Lower leg skin (tissue), 4 donors: ENCODE results near the gene HIP1. TPM values are rescaled to one million over a fixed set of nuclear protein-coding genes. Genes with fewer than 3 reads are reported as not detected.
"Not testable (repeated sequence)": the region's sequence is repeated elsewhere in the genome, so short reads cannot be mapped to it uniquely, and the experiment has no call there.

Source experiments
- DNase-seq, 2 donors: peaks; one replicate each; pipeline ENCODE4 v3.0.0-alpha.2; 2019; ENCODE audit warnings: low spot score in 2 of 2
- H3K4me3 ChIP-seq: fragments of 200-600 bp; sonication (generic); 2 replicates; pipeline ENCODE4 v1.5.1; 2017; ENCODE audit warnings: mild to moderate bottlenecking, low read depth; ENCODE audit not compliant: poor library complexity, severe bottlenecking
- POLR2A ChIP-seq, 2 donors: fragments of 450-650 bp; IDR thresholded peaks; one replicate each; pipeline ENCODE4 v1.6.1; 2016 to 2017; ENCODE audit warnings: antibody characterized with exemption in 2 of 2, mild to moderate bottlenecking in 1 of 2, moderate library complexity in 1 of 2
- WGBS, 2 donors: methylation state at CpG; one replicate each; pipeline ENCODE4 v1.1.5; 2018; 5-methylcytosine and 5-hydroxymethylcytosine counted together
- intact Hi-C: fragments of 100-400 bp; cut with DNase I; formaldehyde crosslinking; loops from one replicate; pipeline ENCODE4 v1.15.0; 2023; ENCODE audit warnings: low total_unique reads
- total RNA-seq, 4 donors: library from RNA; depleted of rRNA; stranded (reverse); fragments of >200 nt; gene quantifications; one replicate each; pipeline ENCODE4 v1.1.0, GENCODE V29; 2016
- TF ChIP-seq, protein P1 (sequence below), 3 donors: fragments of 450-650 bp; IDR thresholded peaks; one replicate each; pipeline ENCODE4 v1.5.1; 2016; ENCODE audit warnings: antibody characterized with exemption in 3 of 3, mild to moderate bottlenecking in 3 of 3, moderate library complexity in 2 of 3

The HIP1 gene
- total RNA-seq, 4 donors from 2014 or later, result 20.1 to 30.3 (median 23.0) TPM

DNA sequence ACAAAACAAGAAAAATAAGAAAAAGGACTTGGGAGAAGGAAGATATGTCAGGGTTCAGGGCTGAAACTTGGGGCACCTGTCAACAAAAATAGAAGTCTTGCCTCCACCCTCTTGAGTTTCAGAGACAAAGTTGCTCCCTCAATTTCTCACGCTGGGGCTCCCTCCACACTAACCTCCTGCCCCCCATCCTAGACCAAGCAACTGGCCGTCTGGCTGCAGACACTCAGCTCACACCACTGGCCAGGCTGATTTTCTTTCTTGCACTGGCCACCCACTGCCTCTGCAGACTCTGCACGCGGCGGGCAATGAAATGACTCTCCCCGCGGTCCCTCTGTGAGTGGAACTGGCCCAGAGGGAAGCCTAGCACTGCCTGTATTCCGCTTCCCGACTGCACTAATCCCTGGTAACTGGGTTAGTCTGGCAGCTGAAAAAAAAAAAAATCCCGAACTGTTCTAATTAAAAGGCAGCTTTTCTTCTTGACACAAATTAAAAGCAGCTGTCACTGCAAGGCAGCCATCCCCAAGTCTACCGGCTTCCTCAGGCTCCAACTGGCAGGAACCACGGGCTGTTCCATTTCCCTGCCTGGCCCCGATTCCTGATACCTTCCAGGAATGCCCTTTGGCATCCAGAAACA, 163.1 kb downstream of the HIP1 start:
- DNase-seq, result no peak
- TF ChIP-seq POLR2A (IDR thresholded peaks at IDR 0.05), result no peak
- TF ChIP-seq, protein P1, sequence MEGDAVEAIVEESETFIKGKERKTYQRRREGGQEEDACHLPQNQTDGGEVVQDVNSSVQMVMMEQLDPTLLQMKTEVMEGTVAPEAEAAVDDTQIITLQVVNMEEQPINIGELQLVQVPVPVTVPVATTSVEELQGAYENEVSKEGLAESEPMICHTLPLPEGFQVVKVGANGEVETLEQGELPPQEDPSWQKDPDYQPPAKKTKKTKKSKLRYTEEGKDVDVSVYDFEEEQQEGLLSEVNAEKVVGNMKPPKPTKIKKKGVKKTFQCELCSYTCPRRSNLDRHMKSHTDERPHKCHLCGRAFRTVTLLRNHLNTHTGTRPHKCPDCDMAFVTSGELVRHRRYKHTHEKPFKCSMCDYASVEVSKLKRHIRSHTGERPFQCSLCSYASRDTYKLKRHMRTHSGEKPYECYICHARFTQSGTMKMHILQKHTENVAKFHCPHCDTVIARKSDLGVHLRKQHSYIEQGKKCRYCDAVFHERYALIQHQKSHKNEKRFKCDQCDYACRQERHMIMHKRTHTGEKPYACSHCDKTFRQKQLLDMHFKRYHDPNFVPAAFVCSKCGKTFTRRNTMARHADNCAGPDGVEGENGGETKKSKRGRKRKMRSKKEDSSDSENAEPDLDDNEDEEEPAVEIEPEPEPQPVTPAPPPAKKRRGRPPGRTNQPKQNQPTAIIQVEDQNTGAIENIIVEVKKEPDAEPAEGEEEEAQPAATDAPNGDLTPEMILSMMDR (IDR thresholded peaks at IDR 0.05), result no peak
- WGBS, 2 donors, result 58 to 68% methylated on average over 13 of the region's 13 CpGs
- intact Hi-C loops, result no loop called here
- no peak overlapping the region for H3K4me3 ChIP-seq

- TF ChIP-seq, protein P1 (IDR thresholded peaks at IDR 0.05), result no peak
- TF ChIP-seq POLR2A (IDR thresholded peaks at IDR 0.05), result no peak
- intact Hi-C loops, result no loop called here
- WGBS, 2 donors, result 94 to 98% methylated on average over 14 of the region's 14 CpGs
These were observed 165.2 kb downstream of the HIP1 start for GRCh38 chr7:75573477-75574019.

GRCh38 chr7:75572814-75573213, 165.9 kb downstream of the HIP1 start:
- 89 to 98% methylated on average over 5 to 9 of the region's 11 CpGs for WGBS, 2 donors
- DNase-seq, result no peak
- intact Hi-C loops, result no loop called here
- no peak overlapping the region for H3K4me3 ChIP-seq
- TF ChIP-seq POLR2A (IDR thresholded peaks at IDR 0.05), result no peak
- TF ChIP-seq, protein P1 (IDR thresholded peaks at IDR 0.05), result no peak

More at GRCh38 chr7:75573477-75574019, 165.2 kb downstream of the HIP1 start:
- no peak for DNase-seq
- no peak overlapping the region for H3K4me3 ChIP-seq

- DNase-seq, result no peak
- intact Hi-C loops, result no loop called here
- H3K4me3 ChIP-seq, result no peak overlapping the region
- 95% methylated on average over 4 of the region's 5 CpGs for WGBS, 2 donors
- TF ChIP-seq, protein P1 (IDR thresholded peaks at IDR 0.05), result no peak
- TF ChIP-seq POLR2A (IDR thresholded peaks at IDR 0.05), result no peak
These were observed 166.3 kb downstream of the HIP1 start for GRCh38 chr7:75572396-75572795.

DNA sequence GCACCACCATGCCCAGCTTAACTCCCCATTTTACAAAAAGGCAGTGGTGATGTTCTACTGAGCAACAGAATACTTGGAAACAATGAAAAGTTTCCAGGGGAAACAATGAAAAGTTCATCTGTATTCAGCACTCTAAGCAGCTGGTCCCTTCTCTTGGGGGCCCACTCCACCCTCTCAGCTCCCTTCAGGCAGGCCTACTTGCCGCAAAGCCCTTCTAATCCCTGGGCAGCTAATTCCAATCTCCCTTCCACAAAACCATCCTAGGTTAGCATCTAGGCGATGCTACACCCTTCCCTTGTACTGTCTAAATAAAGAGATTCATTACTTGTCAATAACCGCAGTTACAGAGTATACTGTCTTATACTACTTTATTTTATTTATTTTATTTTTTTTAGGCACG, 167.5 kb downstream of the HIP1 start:
- DNase-seq, result no peak
- 97 to 99% methylated on average over 4 of the region's 4 CpGs for WGBS, 2 donors
- TF ChIP-seq, protein P1 (IDR thresholded peaks at IDR 0.05), result no peak
- no peak for TF ChIP-seq POLR2A (IDR thresholded peaks at IDR 0.05)
- H3K4me3 ChIP-seq, result no peak overlapping the region
- intact Hi-C loops, result no loop called here

GRCh38 chr7:75569629-75570282, 169.0 kb downstream of the HIP1 start:
- H3K4me3 ChIP-seq, intact Hi-C loops, DNase-seq: not testable (repeated sequence)
- WGBS, 2 donors, result 87 to 90% methylated on average over 16 of the region's 16 CpGs
